Measurements from ENCODE around the gene CCDC150. TPM values are rescaled to one million over a fixed set of nuclear protein-coding genes. Genes with fewer than 3 reads are reported as not detected.

Gene CCDC150
- total RNA-seq, 1 experiment from 2014 or later: 29.2 TPM

DNA sequence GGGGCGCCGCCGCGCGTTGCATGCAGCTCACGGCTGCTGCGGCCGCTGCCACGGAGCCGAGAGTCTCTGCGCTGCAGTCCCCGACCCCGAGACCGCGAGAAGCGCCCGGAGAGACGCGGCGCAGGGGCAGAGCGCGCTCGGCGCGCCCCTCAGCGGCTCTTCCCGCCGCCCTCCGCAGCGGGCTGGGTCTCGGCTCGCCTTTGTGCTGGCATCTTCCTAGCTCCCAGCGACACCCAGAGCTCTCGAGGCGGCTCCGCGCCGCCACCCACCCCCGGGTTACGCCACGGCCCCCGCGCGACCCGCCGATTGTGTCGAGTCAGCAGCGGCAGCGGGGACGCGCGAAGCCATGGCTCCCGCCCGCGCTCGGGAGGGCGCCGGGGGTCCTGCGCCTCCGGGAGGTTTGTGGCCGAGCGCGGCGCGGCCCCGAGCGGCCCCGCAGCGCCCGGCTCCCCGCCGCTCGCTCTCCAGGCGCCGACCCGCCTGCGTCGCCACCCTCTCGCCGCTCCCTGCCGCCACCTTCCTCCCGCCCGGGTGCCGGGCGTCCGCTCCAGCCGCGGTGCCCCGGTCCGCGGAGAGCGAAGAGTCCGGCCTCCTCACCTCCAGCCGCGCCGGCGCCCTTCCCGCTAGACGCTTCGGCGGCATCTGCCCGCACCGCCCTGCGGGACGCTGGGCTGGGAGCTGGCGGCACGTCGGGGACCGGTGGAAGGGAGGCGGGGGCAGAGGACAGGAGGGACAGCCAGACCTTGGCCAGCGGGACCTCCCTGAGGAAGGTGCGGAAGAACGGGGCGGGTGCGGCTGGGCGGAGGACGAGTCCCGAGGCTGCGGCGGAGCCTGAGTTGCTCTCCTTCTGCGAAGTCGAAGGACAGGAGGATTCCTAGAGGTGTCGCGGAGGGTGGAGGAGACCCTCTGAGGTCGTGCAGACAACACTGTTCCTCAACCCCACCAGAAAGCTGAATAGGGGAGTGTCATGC is 46.3 kb upstream of the CCDC150 start, which contains the start of gene HECW2:
TSS of gene HECW2 (minus strand) at position 644 of the 971 bp plus-strand sequence.
- intact Hi-C loops (cut with micrococcal nuclease): no loop called here
- peak; percentile 80 for ATAC-seq
- H3K27ac ChIP-seq (ENCODE audit: low read depth, low read length): peak within 1 kb of the TSS; percentile 55

More for the DNA sequence above, 46.3 kb upstream of the CCDC150 start, which contains the start of gene HECW2:
- BruUV-seq (replicated peaks): no TSS peak
- Histone ChIP-seq H3K9ac (ENCODE audit: low read length) (peak within 1 kb of the TSS; percentile 66), H3K4me3 (replicated peaks in 1 of 2; ENCODE audit: low read depth in 1 of 2, low read length in 2 of 2) (peak within 1 kb of the TSS; percentile 56 to 68), H3K9me3 (ENCODE audit: control insufficient read depth in 1 of 2, insufficient read depth in 1 of 2, low read depth in 1 of 2, low read length in 2 of 2) (no peaks in the 10 kb centered on the region), H2AFZ (ENCODE audit: low read depth, low read length, poor library complexity, severe bottlenecking) (peak within 1 kb of the TSS; percentile 1), H3K9me2 (ENCODE audit: insufficient read depth) (no peaks in the 10 kb centered on the region), H3K79me2 (ENCODE audit: insufficient read depth, low read length) (no peaks in the 10 kb centered on the region), H3K4me1 (ENCODE audit: control insufficient read depth in 1 of 2, insufficient read depth in 2 of 2, low read length in 2 of 2) (peaks cover 8 to 25% of the 10 kb centered on the region in 2 experiments; a peak in 3 of 4 replicates), H3K36me3 (ENCODE audit: control insufficient read depth in 1 of 2, insufficient read depth in 2 of 2, low read length in 2 of 2) (no peaks in the 10 kb centered on the region), H3K27me3 (ENCODE audit: insufficient read depth, low read length) (no peaks in the 10 kb centered on the region), H3K4me2 (ENCODE audit: low read length) (peak within 1 kb of the TSS; percentile 92), H4K20me1 (ENCODE audit: insufficient read depth) (no peaks in the 10 kb centered on the region)
- ChIA-PET RAD21 (ENCODE audit: low non-redundant PET in 1 of 2, low total read pairs in 2 of 2, uncharacterized antibody in 2 of 2, unreplicated experiment in 2 of 2) (no interaction called here), POLR2A (no interaction called here), CTCF (no interaction called here)
- TF ChIP-seq JUND (IDR thresholded peaks at IDR 0.05): no peak
- TF ChIP-seq, protein P1, sequence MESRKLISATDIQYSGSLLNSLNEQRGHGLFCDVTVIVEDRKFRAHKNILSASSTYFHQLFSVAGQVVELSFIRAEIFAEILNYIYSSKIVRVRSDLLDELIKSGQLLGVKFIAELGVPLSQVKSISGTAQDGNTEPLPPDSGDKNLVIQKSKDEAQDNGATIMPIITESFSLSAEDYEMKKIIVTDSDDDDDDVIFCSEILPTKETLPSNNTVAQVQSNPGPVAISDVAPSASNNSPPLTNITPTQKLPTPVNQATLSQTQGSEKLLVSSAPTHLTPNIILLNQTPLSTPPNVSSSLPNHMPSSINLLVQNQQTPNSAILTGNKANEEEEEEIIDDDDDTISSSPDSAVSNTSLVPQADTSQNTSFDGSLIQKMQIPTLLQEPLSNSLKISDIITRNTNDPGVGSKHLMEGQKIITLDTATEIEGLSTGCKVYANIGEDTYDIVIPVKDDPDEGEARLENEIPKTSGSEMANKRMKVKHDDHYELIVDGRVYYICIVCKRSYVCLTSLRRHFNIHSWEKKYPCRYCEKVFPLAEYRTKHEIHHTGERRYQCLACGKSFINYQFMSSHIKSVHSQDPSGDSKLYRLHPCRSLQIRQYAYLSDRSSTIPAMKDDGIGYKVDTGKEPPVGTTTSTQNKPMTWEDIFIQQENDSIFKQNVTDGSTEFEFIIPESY (IDR thresholded peaks at IDR 0.05; ENCODE audit: extremely low read depth, insufficient replicate concordance, low read length): no peak
- TF ChIP-seq ELF1 (IDR thresholded peaks at IDR 0.05; ENCODE audit: borderline replicate concordance, low read depth): no peak
- TF ChIP-seq SIN3A (IDR thresholded peaks at IDR 0.05; ENCODE audit: low read depth): 0 out of 2 replicates have a peak, but pooled peaks have one; percentile 3
- TF ChIP-seq FOSL1 (IDR thresholded peaks at IDR 0.05; ENCODE audit: low read depth): no peak
- no peak for TF ChIP-seq EZH2phosphoT487 (IDR thresholded peaks at IDR 0.05; ENCODE audit: borderline replicate concordance)
- TF ChIP-seq, protein P2, sequence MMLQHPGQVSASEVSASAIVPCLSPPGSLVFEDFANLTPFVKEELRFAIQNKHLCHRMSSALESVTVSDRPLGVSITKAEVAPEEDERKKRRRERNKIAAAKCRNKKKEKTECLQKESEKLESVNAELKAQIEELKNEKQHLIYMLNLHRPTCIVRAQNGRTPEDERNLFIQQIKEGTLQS (IDR thresholded peaks at IDR 0.05): no peak
- no peak for TF ChIP-seq POLR2A (IDR thresholded peaks at IDR 0.05; ENCODE audit: borderline replicate concordance, extremely low read depth, insufficient read depth, insufficient read length)
- TF ChIP-seq YY1 (IDR thresholded peaks at IDR 0.05; ENCODE audit: extremely low read depth, insufficient replicate concordance, low read depth, low read length): no peak
- TF ChIP-seq ZFX (IDR thresholded peaks at IDR 0.05): peak; percentile 42; the same call in 1 of the 2 replicates
- TF ChIP-seq, protein P3, sequence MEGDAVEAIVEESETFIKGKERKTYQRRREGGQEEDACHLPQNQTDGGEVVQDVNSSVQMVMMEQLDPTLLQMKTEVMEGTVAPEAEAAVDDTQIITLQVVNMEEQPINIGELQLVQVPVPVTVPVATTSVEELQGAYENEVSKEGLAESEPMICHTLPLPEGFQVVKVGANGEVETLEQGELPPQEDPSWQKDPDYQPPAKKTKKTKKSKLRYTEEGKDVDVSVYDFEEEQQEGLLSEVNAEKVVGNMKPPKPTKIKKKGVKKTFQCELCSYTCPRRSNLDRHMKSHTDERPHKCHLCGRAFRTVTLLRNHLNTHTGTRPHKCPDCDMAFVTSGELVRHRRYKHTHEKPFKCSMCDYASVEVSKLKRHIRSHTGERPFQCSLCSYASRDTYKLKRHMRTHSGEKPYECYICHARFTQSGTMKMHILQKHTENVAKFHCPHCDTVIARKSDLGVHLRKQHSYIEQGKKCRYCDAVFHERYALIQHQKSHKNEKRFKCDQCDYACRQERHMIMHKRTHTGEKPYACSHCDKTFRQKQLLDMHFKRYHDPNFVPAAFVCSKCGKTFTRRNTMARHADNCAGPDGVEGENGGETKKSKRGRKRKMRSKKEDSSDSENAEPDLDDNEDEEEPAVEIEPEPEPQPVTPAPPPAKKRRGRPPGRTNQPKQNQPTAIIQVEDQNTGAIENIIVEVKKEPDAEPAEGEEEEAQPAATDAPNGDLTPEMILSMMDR (IDR thresholded peaks at IDR 0.05 in 2 of 3, conservative IDR thresholded peaks at IDR 0.05 in 1 of 3; ENCODE audit: borderline replicate concordance in 1 of 3, insufficient read depth in 1 of 3, low read depth in 2 of 3, low read length in 2 of 3): no peak
- no peak for DNase-seq (ENCODE audit: low read depth, low spot score)
